NCI-H146 (cell line): ENCODE data around the gene CDC42BPB.
A peak's percentile ranks its signal among the peaks of the same experiment; 100 is the strongest.

Experiments used
- DNase-seq: peaks from one replicate; lab custom pipeline; 2025; lab: John Stamatoyannopoulos, UW

CDC42BPB gene

DNA sequence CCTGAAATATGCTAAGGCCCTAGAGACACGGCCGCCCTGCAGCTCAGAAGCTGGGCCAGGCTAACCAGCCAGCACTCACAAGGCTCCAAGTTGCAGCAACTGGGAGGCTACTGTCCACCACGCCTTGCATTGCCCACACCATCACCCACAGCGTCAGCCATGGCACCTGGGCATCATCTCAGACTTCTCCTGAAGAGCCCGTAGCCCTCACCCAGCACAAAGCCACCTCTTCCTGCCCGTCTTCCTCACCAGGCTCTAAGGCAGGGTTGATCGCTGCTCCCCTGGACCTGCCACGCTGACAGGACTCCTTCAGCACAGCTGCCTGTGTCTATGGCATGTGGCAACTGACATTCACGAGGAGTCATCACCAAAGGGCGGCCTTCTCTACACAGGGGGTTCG lies 38.1 kb downstream of the CDC42BPB start:
- no peak for DNase-seq

GRCh38 chr14:103016594-103016993 lies 40.8 kb downstream of the CDC42BPB start:
- no peak for DNase-seq

- DNase-seq = peak; percentile 32
Measured at GRCh38 chr14:103016071-103016470, 41.3 kb downstream of the CDC42BPB start.

DNA sequence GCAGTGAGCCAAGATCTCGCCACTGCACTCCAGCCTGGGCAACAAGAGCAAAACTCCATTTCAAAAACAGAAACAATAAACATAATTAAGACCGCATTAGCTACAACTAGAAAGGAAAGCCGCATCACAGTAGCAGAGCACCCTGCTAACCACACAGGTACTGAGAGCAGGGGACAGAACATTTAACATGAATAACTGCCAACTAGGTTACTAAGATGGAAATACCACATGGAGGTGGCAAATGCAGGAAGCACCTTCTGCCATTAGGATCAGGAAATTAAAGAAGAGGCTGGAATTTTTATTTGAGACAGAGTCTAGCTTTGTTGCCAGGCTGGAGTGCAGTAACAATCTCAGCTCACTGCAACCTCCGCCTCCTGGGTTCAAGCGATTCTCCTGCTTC lies 41.9 kb downstream of the CDC42BPB start:
- no peak for DNase-seq

- peak; percentile 73 for DNase-seq
Measured at GRCh38 chr14:103014466-103015228, 42.7 kb downstream of the CDC42BPB start.

DNA sequence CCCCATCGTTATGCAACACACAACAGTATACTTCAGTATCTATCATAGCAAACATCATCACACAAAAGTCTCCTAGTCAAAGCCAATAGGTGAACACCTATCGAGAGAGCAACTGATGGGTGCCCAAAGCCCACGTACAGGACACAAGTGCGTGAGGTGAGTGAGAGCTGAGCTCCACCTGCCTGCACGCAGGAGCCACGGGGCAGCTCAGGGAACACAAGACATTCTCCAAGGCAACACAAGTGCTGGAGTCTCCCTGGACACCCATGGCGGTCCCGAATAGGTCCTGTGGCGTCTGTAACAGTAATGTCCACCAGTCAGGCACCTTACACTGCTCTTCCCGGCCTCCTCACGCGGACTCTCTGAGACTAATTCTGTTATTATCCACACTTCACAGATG lies 44.3 kb downstream of the CDC42BPB start:
- DNase-seq = no peak

DNA sequence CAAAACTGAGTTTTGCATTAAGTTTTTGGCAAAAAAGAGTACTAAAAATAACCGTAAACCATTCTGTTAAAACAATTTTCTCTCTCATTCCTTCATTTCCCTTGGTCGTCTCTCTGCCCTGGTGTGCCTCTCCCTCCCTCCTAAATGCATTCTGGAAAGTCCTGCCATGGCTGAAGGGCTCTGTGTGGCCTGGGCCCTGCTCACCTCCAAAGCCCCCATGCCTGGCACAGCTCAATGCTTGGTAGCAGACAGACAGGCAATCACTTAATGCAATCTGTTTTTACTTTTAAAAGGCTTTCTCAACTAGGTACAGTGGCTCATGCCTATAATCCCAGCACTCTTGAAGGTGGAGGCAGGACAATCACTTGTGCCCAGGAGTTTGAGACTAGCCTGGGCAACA lies 47.8 kb downstream of the CDC42BPB start:
- DNase-seq = no peak

- no peak for DNase-seq
Measured at GRCh38 chr14:103008768-103009357, 48.5 kb downstream of the CDC42BPB start.

DNA sequence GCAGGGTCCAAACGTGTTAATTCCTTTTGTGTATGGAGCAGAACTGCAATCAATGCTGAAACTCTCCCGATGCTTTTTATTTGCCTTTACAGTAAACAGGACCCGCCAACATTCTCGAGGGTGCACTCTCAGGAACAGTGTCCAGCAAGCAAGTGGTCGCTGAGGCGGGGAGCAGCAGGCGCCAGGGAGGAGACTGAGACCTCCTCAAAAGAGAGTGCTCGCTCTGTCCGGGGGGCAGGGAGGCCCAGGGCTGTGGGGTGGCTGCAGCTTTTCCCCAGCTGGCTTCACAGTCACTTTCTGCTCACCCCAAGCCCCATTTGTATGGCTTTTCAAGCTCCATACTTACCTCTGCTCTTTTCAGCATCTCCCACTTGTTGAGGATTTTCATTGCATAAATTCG lies 49.2 kb downstream of the CDC42BPB start:
- no peak for DNase-seq

- DNase-seq = no peak
Measured at GRCh38 chr14:103007555-103007954, 49.8 kb downstream of the CDC42BPB start.

GRCh38 chr14:103006991-103007520 lies 50.3 kb downstream of the CDC42BPB start:
- DNase-seq = no peak

- no peak for DNase-seq
Measured at GRCh38 chr14:103006106-103006505, 51.2 kb downstream of the CDC42BPB start.

DNA sequence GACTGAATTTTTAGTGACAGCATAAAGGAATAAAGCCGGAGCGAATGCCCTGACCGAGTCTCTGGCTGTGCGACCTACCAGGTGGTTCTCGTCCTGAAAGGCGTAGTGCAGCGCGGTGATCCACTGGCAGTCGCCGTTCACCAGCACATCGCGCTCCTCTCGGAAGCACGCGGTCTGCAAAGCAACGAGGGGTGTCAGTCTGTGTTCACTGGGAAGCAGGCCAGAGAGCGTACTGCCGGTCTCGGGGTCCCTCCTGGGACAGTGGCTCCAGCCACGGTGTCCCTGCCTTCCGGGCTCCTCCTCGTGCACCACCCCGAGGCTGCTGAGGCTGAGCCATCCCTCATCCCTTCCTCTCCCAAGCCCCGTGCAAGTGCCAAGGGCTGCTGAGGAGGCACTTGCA lies 53.5 kb downstream of the CDC42BPB start:
- no peak for DNase-seq

- DNase-seq = no peak
Measured at GRCh38 chr14:103003351-103003615, 54.1 kb downstream of the CDC42BPB start.

- DNase-seq = no peak
Measured at GRCh38 chr14:103002578-103003350, 54.6 kb downstream of the CDC42BPB start.

DNA sequence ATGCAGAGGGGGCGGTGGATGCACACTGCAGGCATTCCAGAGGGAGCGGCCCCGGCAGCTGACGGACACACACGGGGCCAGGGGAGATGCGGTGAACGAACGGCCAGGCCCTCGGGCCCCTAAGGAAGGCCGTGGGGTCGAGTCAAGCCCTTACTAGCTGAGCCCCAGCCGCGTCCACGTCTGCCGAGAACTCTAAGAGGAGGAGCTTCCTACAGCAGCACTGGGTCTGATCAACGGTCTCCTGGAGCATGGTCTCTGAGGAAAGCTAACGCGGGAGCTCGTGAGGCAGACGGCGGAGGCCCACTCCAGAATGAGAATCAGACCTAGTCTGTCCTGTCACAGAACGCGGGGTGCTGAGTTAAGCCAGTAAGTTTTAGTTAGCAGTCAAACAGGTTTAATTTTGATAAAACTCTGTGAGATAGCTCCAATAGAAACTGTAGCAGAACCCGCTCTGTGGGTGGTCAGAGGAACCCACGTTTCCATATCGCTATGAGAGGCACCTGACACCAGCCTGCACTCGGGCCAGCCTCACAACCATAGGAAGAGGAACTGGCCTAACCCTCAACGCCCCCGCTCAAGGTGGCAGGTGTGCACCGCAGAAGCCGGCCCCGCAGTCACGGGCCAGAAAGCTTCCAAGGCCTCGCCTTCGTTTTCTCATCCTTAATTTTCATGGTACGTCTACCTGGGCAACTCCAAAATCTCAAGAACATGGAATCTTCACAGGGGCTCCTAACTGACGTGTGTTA lies 55.5 kb downstream of the CDC42BPB start:
- no peak for DNase-seq

GRCh38 chr14:103001226-103001625 lies 56.1 kb downstream of the CDC42BPB start:
- no peak for DNase-seq

- DNase-seq = no peak
Measured at GRCh38 chr14:103000291-103000921, 56.9 kb downstream of the CDC42BPB start.

DNA sequence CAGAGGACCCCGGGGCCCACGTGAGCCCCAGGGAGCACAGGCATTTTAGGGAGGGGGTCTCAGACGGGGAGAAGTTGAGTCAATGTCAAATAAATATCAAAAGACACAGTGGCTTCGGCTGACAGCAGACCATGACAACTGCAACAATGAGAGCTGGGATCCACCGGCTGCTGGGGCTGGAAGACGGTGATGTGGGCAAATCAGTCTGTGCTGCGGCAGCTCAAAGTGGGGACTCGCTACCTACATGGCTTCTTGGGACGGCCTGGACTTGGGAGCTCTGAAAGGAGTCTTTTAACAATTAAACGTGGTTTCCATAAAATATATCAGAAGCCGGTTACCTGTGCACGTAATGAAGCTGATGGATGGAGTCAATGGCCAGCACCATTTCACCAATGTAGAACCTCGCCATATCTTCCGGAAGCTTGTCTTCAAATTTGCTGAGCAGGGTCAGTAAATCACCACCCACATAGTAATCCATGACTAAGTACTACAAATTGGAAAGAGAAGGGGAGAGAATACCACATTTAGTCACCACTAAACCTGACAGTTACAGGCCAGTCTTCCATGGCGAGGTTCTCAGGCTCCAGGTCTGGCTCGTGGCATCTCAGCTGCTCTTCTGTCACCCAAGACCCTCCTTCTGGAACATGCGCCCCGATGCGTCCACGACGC lies 58.0 kb downstream of the CDC42BPB start:
- no peak for DNase-seq

- DNase-seq = no peak
Measured at GRCh38 chr14:102998393-102998792, 59.0 kb downstream of the CDC42BPB start.

- no peak for DNase-seq
Measured at GRCh38 chr14:102996941-102997340, 60.4 kb downstream of the CDC42BPB start.
